ENCODE results near the gene STRN3.
"Not testable (repeated sequence)": the region's sequence is repeated elsewhere in the genome, so short reads cannot be mapped to it uniquely, and the experiment has no call there.

STRN3 gene

DNA sequence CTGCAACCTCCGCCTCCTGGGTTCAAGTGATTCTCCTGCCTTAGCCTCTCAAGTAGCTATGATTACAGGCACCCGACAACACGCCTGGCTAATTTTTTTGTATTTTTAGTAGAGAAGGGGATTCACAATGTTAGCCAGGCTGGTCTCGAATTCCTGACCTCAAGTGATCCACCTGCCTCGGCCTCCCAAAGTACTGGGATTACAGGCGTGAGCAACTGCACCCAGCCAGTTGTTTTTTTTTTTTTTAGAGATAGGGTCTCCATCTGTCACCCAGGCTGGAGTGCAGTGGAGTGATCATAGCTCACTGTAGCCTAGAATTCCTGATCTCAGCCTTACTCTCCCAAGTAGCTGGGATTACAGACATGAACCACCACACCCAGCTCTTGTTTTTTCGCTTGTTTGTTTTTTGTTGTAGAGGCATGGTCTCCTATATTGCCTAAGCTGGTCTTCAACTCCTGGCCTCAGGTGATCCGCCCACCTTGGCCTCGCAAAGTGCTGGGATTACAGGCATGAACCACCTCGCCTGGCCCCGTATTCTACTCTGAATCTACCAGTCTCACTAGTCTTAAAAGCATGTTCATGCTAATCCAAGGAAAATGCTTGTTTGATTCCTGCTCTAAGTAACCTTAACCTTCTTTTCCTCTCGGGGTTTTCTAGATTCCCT, 31.7 kb upstream of the STRN3 start:
- FAIRE-seq (no peak), DNase-seq (ENCODE audit: insufficient read length, low spot score) (no peak)
- TF ChIP-seq POLR2A (IDR thresholded peaks at IDR 0.05; ENCODE audit: low read depth, low read length) (no peak), TAF1 (IDR thresholded peaks at IDR 0.05; ENCODE audit: low read depth, low read length) (no peak), PAX5 (IDR thresholded peaks at IDR 0.05; ENCODE audit: insufficient read depth, low read length, severe bottlenecking) (no peak), POLR2AphosphoS5 (IDR thresholded peaks at IDR 0.05; ENCODE audit: low read depth, low read length) (no peak), SPI1 (IDR thresholded peaks at IDR 0.05; ENCODE audit: low read depth, low read length) (no peak), POU2F2 (IDR thresholded peaks at IDR 0.05; ENCODE audit: low read depth, low read length) (no peak)

DNA sequence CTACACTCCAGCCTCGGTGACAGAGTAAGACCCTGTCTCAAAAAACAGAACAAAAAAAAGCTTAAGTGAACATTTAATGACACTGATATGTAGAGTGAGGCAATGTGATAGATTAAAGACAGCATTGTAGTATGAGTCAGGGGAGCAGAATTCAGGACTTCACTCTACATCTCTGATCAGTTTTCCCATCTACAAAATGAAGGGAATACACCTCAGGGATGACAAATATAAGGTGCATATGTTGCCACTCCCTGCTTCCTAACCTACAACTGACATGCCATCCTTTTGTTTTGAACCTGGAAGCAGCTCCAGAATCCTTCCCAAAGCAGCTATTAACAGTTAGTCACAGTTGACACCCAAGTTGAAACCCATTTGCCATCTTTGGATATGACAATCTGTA, 30.9 kb upstream of the STRN3 start:
- no peak for FAIRE-seq
- TF ChIP-seq SPI1 (IDR thresholded peaks at IDR 0.05; ENCODE audit: low read depth, low read length): no peak
- no peak for TF ChIP-seq PAX5 (IDR thresholded peaks at IDR 0.05; ENCODE audit: insufficient read depth, low read length, severe bottlenecking)
- DNase-seq (ENCODE audit: insufficient read length, low spot score): no peak

DNA sequence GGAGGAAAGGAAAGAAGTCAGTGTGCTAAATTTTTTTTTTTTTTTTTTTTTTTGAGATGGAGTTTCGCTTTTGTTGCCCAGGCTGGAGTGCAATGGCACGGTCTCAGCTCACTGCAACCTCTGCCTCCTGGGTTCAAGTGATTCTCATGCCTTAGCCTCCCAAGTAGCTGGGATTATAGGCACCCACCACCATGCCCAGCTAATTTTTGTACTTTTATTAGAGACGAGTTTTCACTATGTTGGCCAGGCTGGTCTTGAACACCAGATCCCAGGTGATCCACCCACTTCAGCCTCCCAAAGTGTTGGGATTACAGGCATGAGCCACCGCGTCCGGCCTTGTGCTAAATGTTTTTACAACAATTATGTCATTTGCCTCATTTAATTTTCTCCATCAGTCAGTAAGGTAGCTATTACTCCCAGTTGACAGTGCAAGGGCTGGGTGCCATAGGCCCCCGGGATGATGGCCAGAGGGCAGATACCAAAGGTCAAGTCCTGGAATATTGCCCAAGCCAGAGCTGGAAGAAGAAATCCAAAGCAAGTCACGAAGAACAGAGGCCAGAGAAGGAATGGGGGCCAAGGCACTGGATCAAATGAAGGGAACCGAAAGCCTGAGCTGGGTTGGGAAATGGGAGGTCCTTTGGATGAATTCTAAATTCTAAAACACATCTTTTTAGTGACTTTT, 26.9 kb upstream of the STRN3 start:
- DNase-seq (ENCODE audit: insufficient read length, low spot score); FAIRE-seq: not testable (repeated sequence)

DNA sequence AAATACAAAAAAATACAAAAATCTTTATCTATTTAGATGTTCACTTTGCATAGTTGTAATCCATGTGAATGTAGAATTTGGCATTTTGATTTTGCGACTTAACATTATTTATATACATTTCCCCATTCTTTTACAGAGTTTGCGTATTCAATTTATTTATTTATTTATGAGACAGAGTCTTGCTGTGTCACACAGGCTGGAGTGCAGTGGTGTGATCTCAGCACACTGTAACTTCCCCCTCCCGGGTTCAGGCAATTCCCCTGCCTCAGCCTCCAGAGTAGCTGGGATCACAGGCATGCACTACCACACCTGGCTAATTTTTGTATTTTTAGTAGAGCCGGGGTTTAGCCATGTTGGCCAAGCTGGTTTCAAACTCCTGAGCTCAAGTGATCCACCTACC, 25.3 kb upstream of the STRN3 start:
- no peak for FAIRE-seq
- no peak for TF ChIP-seq POU2F2 (IDR thresholded peaks at IDR 0.05; ENCODE audit: low read depth, low read length)
- DNase-seq (ENCODE audit: insufficient read length, low spot score): no peak

DNA sequence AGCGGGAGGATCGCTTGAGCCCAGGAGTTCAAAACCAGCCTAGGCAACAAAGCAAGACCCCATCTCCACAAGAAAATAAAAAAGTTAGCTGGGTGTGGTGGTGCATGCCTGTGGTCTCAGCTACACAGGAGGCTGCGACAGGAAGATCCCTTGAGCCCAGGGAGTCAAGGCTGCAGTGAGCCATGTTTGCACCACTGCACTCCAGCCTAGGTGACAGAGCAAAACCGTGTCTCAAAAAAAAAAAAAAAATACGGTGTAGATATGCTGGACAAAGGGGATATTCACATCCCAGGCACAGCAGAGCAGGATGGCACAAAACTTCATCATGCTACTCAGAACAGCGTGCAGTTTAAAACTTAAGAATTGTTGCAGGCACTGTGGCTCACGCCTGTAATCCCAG, 24.8 kb upstream of the STRN3 start:
- FAIRE-seq: no peak
- no peak for DNase-seq (ENCODE audit: insufficient read length, low spot score)
- TF ChIP-seq SPI1 (IDR thresholded peaks at IDR 0.05; ENCODE audit: low read depth, low read length): no peak
- no peak for TF ChIP-seq PAX5 (IDR thresholded peaks at IDR 0.05; ENCODE audit: insufficient read depth, low read length, severe bottlenecking)
- TF ChIP-seq POLR2AphosphoS5 (IDR thresholded peaks at IDR 0.05; ENCODE audit: low read depth, low read length): no peak
- TF ChIP-seq TAF1 (IDR thresholded peaks at IDR 0.05; ENCODE audit: low read depth, low read length): no peak
- no peak for TF ChIP-seq POU2F2 (IDR thresholded peaks at IDR 0.05; ENCODE audit: low read depth, low read length)
- TF ChIP-seq POLR2A (IDR thresholded peaks at IDR 0.05; ENCODE audit: low read depth, low read length): no peak

DNA sequence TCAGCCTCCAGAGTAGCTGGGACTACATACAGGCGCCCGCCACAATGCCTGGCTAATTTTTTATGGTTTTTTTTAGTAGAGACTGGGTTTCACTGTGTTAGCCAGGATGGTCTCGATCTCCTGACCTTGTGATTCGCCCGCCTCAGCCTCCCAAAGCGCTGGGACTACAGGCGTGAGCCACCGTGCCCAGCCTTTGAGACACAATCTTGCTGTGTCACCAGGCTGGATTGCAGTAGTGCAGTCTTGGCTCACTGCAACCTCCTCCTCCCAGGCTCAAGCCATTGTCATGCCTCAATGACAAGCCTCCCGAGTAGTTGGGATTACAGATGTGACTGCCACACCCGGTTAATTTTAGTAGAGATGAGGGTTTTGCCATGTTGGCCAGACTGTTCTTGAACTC, 21.3 kb upstream of the STRN3 start:
- no peak for DNase-seq (ENCODE audit: insufficient read length, low spot score)
- TF ChIP-seq TAF1 (IDR thresholded peaks at IDR 0.05; ENCODE audit: low read depth, low read length) (no peak), POU2F2 (IDR thresholded peaks at IDR 0.05; ENCODE audit: low read depth, low read length) (no peak), SPI1 (IDR thresholded peaks at IDR 0.05; ENCODE audit: low read depth, low read length) (no peak), PAX5 (IDR thresholded peaks at IDR 0.05; ENCODE audit: insufficient read depth, low read length, severe bottlenecking) (no peak), POLR2AphosphoS5 (IDR thresholded peaks at IDR 0.05; ENCODE audit: low read depth, low read length) (no peak), POLR2A (IDR thresholded peaks at IDR 0.05; ENCODE audit: low read depth, low read length) (no peak)
- no peak for FAIRE-seq

DNA sequence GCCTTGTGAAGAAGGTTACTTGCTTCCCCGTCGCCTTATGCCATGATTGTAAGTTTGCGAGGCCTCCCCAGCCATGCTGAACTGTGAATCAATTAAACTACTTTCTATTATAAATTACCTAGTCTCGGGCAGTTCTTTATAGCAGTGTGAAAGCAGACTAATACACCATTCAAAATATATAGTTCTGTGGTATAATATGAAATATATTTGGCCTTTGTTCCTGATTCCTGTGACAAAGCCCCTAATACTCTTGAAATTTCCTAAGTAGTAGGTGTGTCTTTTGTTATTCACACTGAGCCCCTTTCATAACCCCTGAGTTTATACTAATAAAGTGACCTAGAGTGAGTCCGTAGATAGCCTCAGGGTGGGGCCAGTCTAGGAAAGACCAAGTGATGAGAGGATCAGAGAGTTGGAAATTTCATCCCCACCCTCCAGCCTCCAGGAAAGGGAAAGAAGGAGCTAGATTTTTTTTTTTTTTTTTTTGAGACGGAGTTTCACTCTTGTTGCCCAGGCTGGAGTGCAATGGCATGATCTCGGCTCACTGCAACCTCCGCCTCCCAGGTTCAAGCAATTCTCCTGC, 19.4 kb upstream of the STRN3 start:
- DNase-seq (ENCODE audit: insufficient read length, low spot score) (no peak), FAIRE-seq (no peak)
- TF ChIP-seq POLR2A (IDR thresholded peaks at IDR 0.05; ENCODE audit: low read depth, low read length) (no peak), POU2F2 (IDR thresholded peaks at IDR 0.05; ENCODE audit: low read depth, low read length) (no peak), SPI1 (IDR thresholded peaks at IDR 0.05; ENCODE audit: low read depth, low read length) (no peak), PAX5 (IDR thresholded peaks at IDR 0.05; ENCODE audit: insufficient read depth, low read length, severe bottlenecking) (no peak), POLR2AphosphoS5 (IDR thresholded peaks at IDR 0.05; ENCODE audit: low read depth, low read length) (no peak), TAF1 (IDR thresholded peaks at IDR 0.05; ENCODE audit: low read depth, low read length) (no peak)

DNA sequence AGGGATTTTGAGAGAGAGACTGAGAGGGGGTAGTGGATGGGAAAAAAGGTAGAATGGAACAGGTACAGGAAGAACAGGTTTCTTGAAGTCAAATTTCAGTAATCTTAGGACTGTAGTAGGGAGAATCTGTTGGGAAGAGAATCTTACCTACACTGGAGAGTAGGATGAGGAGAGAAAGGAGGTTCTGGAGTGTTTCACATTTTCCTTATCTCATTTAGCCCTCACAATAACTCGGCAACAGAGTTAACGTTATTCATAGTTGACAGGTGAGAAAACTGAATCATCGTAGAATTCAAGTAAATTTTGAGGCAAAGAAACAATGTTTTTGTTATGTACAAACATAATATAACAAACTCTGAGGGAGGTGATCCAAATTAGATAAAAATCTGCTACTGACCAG, 17.2 kb upstream of the STRN3 start:
- FAIRE-seq (no peak), DNase-seq (ENCODE audit: insufficient read length, low spot score) (no peak)
- no peak for TF ChIP-seq POU2F2 (IDR thresholded peaks at IDR 0.05; ENCODE audit: low read depth, low read length)
- no peak for TF ChIP-seq POLR2AphosphoS5 (IDR thresholded peaks at IDR 0.05; ENCODE audit: low read depth, low read length)

DNA sequence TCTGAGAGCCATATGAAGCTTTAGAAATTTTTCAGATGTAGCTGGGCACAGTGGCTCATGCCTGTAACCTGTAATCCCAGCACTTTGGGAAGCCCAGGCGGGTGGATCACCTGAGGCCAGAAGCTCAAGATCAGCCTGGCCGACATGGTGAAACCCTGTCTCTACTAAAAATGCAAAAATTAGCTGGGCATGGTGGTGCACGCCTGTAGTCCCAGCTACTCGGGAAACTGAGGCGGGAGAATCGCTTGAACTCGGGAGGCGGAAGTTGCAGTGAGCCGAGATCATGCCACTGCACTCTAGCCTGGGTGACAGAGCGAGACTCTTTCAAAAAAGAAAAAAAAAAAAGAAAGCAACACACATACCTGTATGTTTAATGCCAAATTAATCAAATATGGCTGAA, 16.7 kb upstream of the STRN3 start:
- not testable (repeated sequence) for DNase-seq (ENCODE audit: insufficient read length, low spot score); FAIRE-seq

DNA sequence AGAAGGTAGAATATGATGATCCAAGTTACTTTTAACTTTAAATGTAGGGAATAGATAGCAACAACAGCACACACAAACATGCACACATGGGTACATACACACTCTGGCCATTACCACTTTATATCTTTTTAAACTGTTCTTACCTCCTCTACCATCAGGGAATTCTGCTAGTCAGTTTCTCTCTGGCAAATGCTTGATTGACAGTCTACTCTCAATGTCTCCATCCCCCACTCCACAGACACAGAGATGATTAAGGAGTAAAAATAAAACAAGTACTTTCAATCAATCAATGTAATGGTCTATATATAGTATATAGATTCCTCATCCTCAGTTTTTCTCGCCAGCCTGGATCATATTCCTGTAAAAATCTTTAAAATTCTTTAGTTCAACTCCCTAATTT, 16.1 kb upstream of the STRN3 start:
- DNase-seq (ENCODE audit: insufficient read length, low spot score): no peak
- no peak for TF ChIP-seq POLR2AphosphoS5 (IDR thresholded peaks at IDR 0.05; ENCODE audit: low read depth, low read length)
- no peak for TF ChIP-seq SPI1 (IDR thresholded peaks at IDR 0.05; ENCODE audit: low read depth, low read length)
- no peak for TF ChIP-seq POLR2A (IDR thresholded peaks at IDR 0.05; ENCODE audit: low read depth, low read length)
- no peak for TF ChIP-seq PAX5 (IDR thresholded peaks at IDR 0.05; ENCODE audit: insufficient read depth, low read length, severe bottlenecking)
- TF ChIP-seq TAF1 (IDR thresholded peaks at IDR 0.05; ENCODE audit: low read depth, low read length): no peak
- no peak for TF ChIP-seq POU2F2 (IDR thresholded peaks at IDR 0.05; ENCODE audit: low read depth, low read length)
- no peak for FAIRE-seq

Data from GM12891 (cell line).